HepG2 (cell line): Measurements from ENCODE around the gene ORC1. TPM values are rescaled to one million over a fixed set of nuclear protein-coding genes. Genes with fewer than 3 reads are reported as not detected.

Experiments used
- ATAC-seq: fragments of 200-7000 bp; cut with Tn5 transposase; 3 replicates; pipeline ENCODE4 v1.9.1; 2020; ENCODE audit warnings: mild to moderate bottlenecking, moderate library complexity
- BruUV-seq: library from RNA; stranded (reverse); fragments of 400-500 nt; replicated peaks from 2 replicates; lab custom pipeline; 2021; lab: Mats Ljungman, UMichigan
- CTCF ChIA-PET: fragments of 300-600 bp; formaldehyde crosslinking; extraction: SDS; loops from one replicate; lab custom pipeline; 2021; ENCODE audit warnings: low total read pairs, inconsistent platforms, low intra/inter-chr PET ratio; lab: Yijun Ruan, JAX
- POLR2A ChIA-PET: fragments of 350-600 bp; sonication (Branson Sonifier 250); formaldehyde crosslinking; loops from one replicate; lab custom pipeline; 2020; ENCODE audit warnings: antibody characterized with exemption, inconsistent platforms; lab: Yijun Ruan, JAX
- DNase-seq: peaks from one replicate; pipeline ENCODE4 v3.0.0-alpha.2; 2015; ENCODE audit warnings: low spot score
- FAIRE-seq: peaks from 3 replicates; lab custom pipeline; 2011; peaks lifted over from hg19 to GRCh38; lab: Jason Lieb, UNC
- H2AFZ ChIP-seq: one replicate; pipeline ENCODE4 v1.6.1; 2011; ENCODE audit warnings: low read length, inconsistent platforms
- H3K27ac ChIP-seq: fragments of 300-600 bp; 3 replicates; pipeline ENCODE4 v1.8.0; 2011; ENCODE audit warnings: mixed run types, mild to moderate bottlenecking, mixed read lengths, low read length, inconsistent platforms; ENCODE audit not compliant: insufficient read depth; ENCODE audit errors: extremely low read length
- H3K27me3 ChIP-seq, 2 experiments: fragments of 200-600 bp in 1 of 2; 2 replicates in 1 of 2; 3 replicates in 1 of 2; pipeline versions ENCODE4 v1.6.0 to v1.8.0; 2011; ENCODE audit warnings: low read length in 2 of 2, mild to moderate bottlenecking in 2 of 2, moderate library complexity in 2 of 2, inconsistent platforms in 1 of 2; ENCODE audit not compliant: insufficient read depth in 2 of 2, control insufficient read depth in 1 of 2
- H3K36me3 ChIP-seq, 2 experiments: fragments of 200-600 bp in 1 of 2; replicated peaks in 1 of 2; 2 replicates in 1 of 2; 3 replicates in 1 of 2; pipeline versions ENCODE4 v1.5.1 to v1.8.0; 2011; ENCODE audit warnings: low read length in 2 of 2, inconsistent platforms in 1 of 2; ENCODE audit not compliant: insufficient read depth in 2 of 2, control insufficient read depth in 1 of 2
- H3K4me1 ChIP-seq: 2 replicates; pipeline ENCODE4 v1.5.1; 2012; ENCODE audit warnings: low read length, inconsistent platforms; ENCODE audit not compliant: insufficient read depth
- H3K4me2 ChIP-seq: 2 replicates; pipeline ENCODE4 v1.6.0; 2011; ENCODE audit warnings: low read depth, low read length, inconsistent platforms
- H3K4me3 ChIP-seq, 3 experiments: fragments of 200-600 bp in 1 of 3; sonication (generic), shearing (Covaris generic) in 1 of 3; replicated peaks in 1 of 3; 2 replicates each; pipeline ENCODE4 v1.5.1; 2011 to 2016; ENCODE audit warnings: low read length in 3 of 3, inconsistent platforms in 2 of 3, low read depth in 2 of 3, mild to moderate bottlenecking in 2 of 3, control low read depth in 1 of 3, mixed read lengths in 1 of 3; ENCODE audit not compliant: insufficient read depth in 1 of 3
- H3K79me2 ChIP-seq: one replicate; pipeline ENCODE4 v1.6.1; 2011; ENCODE audit warnings: low read length, inconsistent platforms; ENCODE audit not compliant: insufficient read depth
- H3K9ac ChIP-seq: 2 replicates; pipeline ENCODE4 v1.6.0; 2011; ENCODE audit warnings: mild to moderate bottlenecking, low read depth, low read length, inconsistent platforms; ENCODE audit not compliant: insufficient read depth
- H3K9me3 ChIP-seq: 2 replicates; pipeline ENCODE4 v1.5.1; 2012; ENCODE audit warnings: mild to moderate bottlenecking, low read length
- H4K20me1 ChIP-seq: 2 replicates; pipeline ENCODE4 v1.6.0; 2011; ENCODE audit warnings: inconsistent platforms, mild to moderate bottlenecking, low read length, moderate library complexity; ENCODE audit not compliant: insufficient read depth
- EEA1 ChIP-seq: sonication (generic); formaldehyde crosslinking; IDR thresholded peaks from 2 replicates; pipeline ENCODE4 v1.5.1; 2020; ENCODE audit warnings: mild to moderate bottlenecking, missing genetic modification reagents, borderline replicate concordance
- FOSL1 ChIP-seq: sonication (generic); formaldehyde crosslinking; IDR thresholded peaks from 2 replicates; pipeline ENCODE4 v1.9.0; 2021; ENCODE audit warnings: missing genetic modification reagents, borderline replicate concordance
- FOXO4 ChIP-seq: sonication (generic); formaldehyde crosslinking; conservative IDR thresholded peaks from 2 replicates; pipeline ENCODE4 v1.8.1; 2023; ENCODE audit warnings: missing genetic modification reagents
- FOXP4 ChIP-seq: sonication (generic); formaldehyde crosslinking; IDR thresholded peaks from 2 replicates; pipeline ENCODE4 v1.4.0; 2020; ENCODE audit warnings: missing genetic modification reagents
- HMG20A ChIP-seq: IDR thresholded peaks from 2 replicates; pipeline ENCODE4 v1.6.1; 2016; ENCODE audit warnings: borderline replicate concordance
- NPAS2 ChIP-seq: sonication (generic); formaldehyde crosslinking; IDR thresholded peaks from 2 replicates; pipeline ENCODE4 v1.8.0; 2022; ENCODE audit warnings: mild to moderate bottlenecking, missing genetic modification reagents, borderline replicate concordance
- PRPF4 ChIP-seq: fragments of 200-400 bp; formaldehyde crosslinking; IDR thresholded peaks from 2 replicates; pipeline ENCODE4 v1.6.1; 2016; ENCODE audit warnings: low read length, low read depth; ENCODE audit not compliant: poor library complexity, severe bottlenecking
- RAD51 ChIP-seq: fragments of 450-650 bp; IDR thresholded peaks from 2 replicates; pipeline ENCODE4 v1.6.1; 2016; ENCODE audit warnings: borderline replicate concordance
- RNF219 ChIP-seq: sonication (generic); formaldehyde crosslinking; IDR thresholded peaks from 2 replicates; pipeline ENCODE4 v1.5.0; 2020; ENCODE audit warnings: mild to moderate bottlenecking, missing genetic modification reagents
- SP1 ChIP-seq, 2 experiments: fragments of 450-650 bp in 1 of 2; sonication (generic) in 1 of 2; formaldehyde crosslinking in 1 of 2; IDR thresholded peaks; 2 replicates each; pipeline versions ENCODE4 v1.4.0 to v1.6.1; 2016 to 2020; ENCODE audit warnings: missing genetic modification reagents in 1 of 2
- TGIF2 ChIP-seq: IDR thresholded peaks from 2 replicates; pipeline ENCODE4 v1.6.1; 2016; ENCODE audit warnings: control low read depth, missing compliant biosample characterization
- ZBTB42 ChIP-seq: sonication (generic); formaldehyde crosslinking; IDR thresholded peaks from 2 replicates; pipeline ENCODE4 v1.5.0; 2020; ENCODE audit warnings: mild to moderate bottlenecking, missing genetic modification reagents
- ZNF18 ChIP-seq: sonication (generic); formaldehyde crosslinking; IDR thresholded peaks from 2 replicates; pipeline ENCODE4 v1.8.0; 2022; ENCODE audit warnings: mild to moderate bottlenecking, missing genetic modification reagents; ENCODE audit not compliant: insufficient replicate concordance
- ZNF234 ChIP-seq: sonication (generic); formaldehyde crosslinking; conservative IDR thresholded peaks from 2 replicates; pipeline ENCODE4 v1.5.1; 2020; ENCODE audit warnings: mild to moderate bottlenecking, missing genetic modification reagents
- ZNF432 ChIP-seq: sonication (generic); formaldehyde crosslinking; IDR thresholded peaks from 2 replicates; pipeline ENCODE4 v1.5.0; 2020; ENCODE audit warnings: missing genetic modification reagents, mild to moderate bottlenecking, borderline replicate concordance
- ZNF558 ChIP-seq: sonication (generic); formaldehyde crosslinking; IDR thresholded peaks from 2 replicates; pipeline ENCODE4 v1.9.0; 2022; ENCODE audit warnings: mild to moderate bottlenecking, missing genetic modification reagents, borderline replicate concordance
- ZNF678 ChIP-seq: sonication (generic); formaldehyde crosslinking; IDR thresholded peaks from 2 replicates; pipeline ENCODE4 v1.4.0; 2020; ENCODE audit warnings: mild to moderate bottlenecking, missing genetic modification reagents
- WGBS: methylation state at CpG from one replicate; pipeline ENCODE4 v1.1.6; 2017; ENCODE audit warnings: low lambda C conversion rate; 5-methylcytosine and 5-hydroxymethylcytosine counted together
- in situ Hi-C: cut with HindIII; loops from 2 replicates; pipeline ENCODE4 v1.10.0; 2017; ENCODE audit warnings: low pct_unique_long_range_greater_than_20kb; ENCODE audit not compliant: extremely low pct_ligation_motif_present
- intact Hi-C: fragments of 100-400 bp; cut with micrococcal nuclease; formaldehyde crosslinking; loops from one replicate; pipeline ENCODE4 v1.10.0; 2022; ENCODE audit not compliant: unreplicated experiment
- polyA plus RNA-seq, 8 experiments: library from polyadenylated mRNA; depleted of rRNA in 3 of 8; stranded (reverse) in 7 of 8; unstranded in 1 of 8; fragments of >200 nt; fragmentation: Illumina TruSeq in 4 of 8; extraction: Trizol in 4 of 8; gene quantifications; 2 replicates each; pipeline versions ENCODE4 v1.2.1 to v1.2.3, GENCODE V29; 2011 to 2016; ENCODE audit warnings: low read depth in 4 of 8, missing spikeins in 1 of 8, mixed read lengths in 1 of 8; ENCODE audit not compliant: insufficient read depth in 1 of 8
- total RNA-seq, 5 experiments: library from RNA; depleted of rRNA; stranded (reverse); fragments of >200 nt; fragmentation: Illumina TruSeq; extraction: Trizol; gene quantifications; 2 replicates each; pipeline ENCODE4 v1.2.3, GENCODE V29; 2016; ENCODE audit warnings: low read depth in 1 of 5

The ORC1 gene
- total and polyA plus RNA-seq, 2 of the 13 experiments (the other 11 are each of a cell fraction or from before 2014, with no cell fraction given) = 7.0 to 23.5 TPM

GRCh38 chr1:52400131-52400530 lies 4.1 kb downstream of the ORC1 start:
- 96% methylated on average over 6 of the region's 6 CpGs for WGBS
- no peak for DNase-seq
- no peak overlapping the region for H3K27ac ChIP-seq
- intact Hi-C loops = loop anchor here (10.0 kb wide), 1 partner anchor 285 kb away; no protein-coding TSS in a partner anchor
- no peak overlapping the region for H2AFZ ChIP-seq
- peaks cover 2 to 48% of the 10 kb centered on the region in 2 experiments; a peak in 4 of 5 replicates for H3K36me3 ChIP-seq
- in situ Hi-C loops = no loop called here
- H3K79me2 ChIP-seq = peaks cover 25% of the 10 kb centered on the region
- ChIA-PET POLR2A (no interaction called here), CTCF (no interaction called here)
- no peaks in the 10 kb centered on the region for H4K20me1 ChIP-seq
- H3K4me1 ChIP-seq = peaks cover 18% of the 10 kb centered on the region
- peaks cover 0 to 4% of the 10 kb centered on the region in 2 experiments; a peak in 1 of 5 replicates for H3K27me3 ChIP-seq
- no TSS peak for BruUV-seq
- no peak for ATAC-seq
- TF ChIP-seq FOSL1 = no peak
- no peak for TF ChIP-seq ZNF558 (CRISPR knock-in tag)
- TF ChIP-seq PRPF4 = no peak
- TF ChIP-seq NPAS2 (CRISPR knock-in tag) = no peak
- TF ChIP-seq ZNF678 (CRISPR knock-in tag) = no peak
- no peak for TF ChIP-seq EEA1 (CRISPR knock-in tag)
- TF ChIP-seq RNF219 (CRISPR knock-in tag) = no peak
- TF ChIP-seq SP1 (IDR thresholded peaks at IDR 0.05) = no peak
- no peak for TF ChIP-seq SP1 (CRISPR knock-in tag; IDR thresholded peaks at IDR 0.05)
- TF ChIP-seq ZNF432 (CRISPR knock-in tag) = no peak
- no peak for TF ChIP-seq FOXO4 (CRISPR knock-in tag)
- TF ChIP-seq ZNF18 (CRISPR knock-in tag) = no peak
- no peak for TF ChIP-seq FOXP4 (CRISPR knock-in tag)
- no peak for TF ChIP-seq ZBTB42 (CRISPR knock-in tag)
- no peak for TF ChIP-seq TGIF2 (CRISPR knock-in tag)
- no peak for TF ChIP-seq RAD51
- TF ChIP-seq ZNF234 = no peak
- no peak for TF ChIP-seq HMG20A (CRISPR knock-in tag)
- H3K4me3 ChIP-seq = no peak overlapping the region
- no peak overlapping the region for H3K9ac ChIP-seq
- no peaks in the 10 kb centered on the region for H3K9me3 ChIP-seq
- FAIRE-seq = no peak
- H3K4me2 ChIP-seq = no peak overlapping the region
